Putamen (tissue), 1 donor: ENCODE results near the gene DNAJB13.

ENCODE experiments used
- DNase-seq: peaks from one replicate; pipeline ENCODE4 v3.0.0-alpha.2; 2016; ENCODE audit warnings: low spot score

The DNAJB13 gene

GRCh38 chr11:73951797-73952196, 971 bp downstream of the DNAJB13 start:
- no peak for DNase-seq

DNA sequence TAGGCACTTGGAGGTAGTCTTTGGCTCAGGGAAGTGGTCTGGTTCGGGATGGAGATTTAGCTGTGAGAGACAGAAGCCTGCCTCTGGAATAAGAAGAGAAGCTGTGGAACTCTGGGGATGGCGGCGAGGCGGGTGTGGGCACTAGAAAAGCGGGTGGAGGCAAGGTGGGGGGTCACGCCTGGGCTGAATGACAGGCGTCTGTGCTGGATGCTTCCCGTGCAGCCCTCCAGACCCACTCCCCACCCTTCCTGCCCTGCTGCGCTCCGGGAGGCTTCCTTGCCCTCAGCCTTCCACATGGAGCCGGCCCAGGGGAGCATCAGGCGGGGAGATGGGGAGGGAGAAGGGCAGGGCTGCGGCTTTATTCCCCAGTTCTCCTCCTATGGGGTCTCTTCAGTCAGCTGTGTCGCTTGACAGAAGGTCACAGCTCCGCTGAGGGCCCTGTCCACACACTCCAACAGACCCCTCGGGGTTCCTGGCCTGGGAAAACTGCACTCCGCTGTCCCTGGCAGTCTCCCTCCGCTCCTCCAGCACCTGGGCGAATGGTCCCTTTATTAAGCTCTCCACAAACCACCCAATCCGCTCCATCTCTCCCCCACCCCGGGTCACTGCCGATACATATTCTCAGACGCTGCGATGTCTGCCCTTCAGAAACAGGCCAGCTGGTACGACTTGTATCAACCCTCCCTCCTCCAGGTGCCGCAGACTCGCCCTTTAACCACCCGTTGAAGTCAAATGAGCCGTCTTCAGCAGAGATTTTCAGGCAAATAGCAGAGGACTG, 6.2 kb downstream of the DNAJB13 start:
- no peak for DNase-seq

- DNase-seq, result no peak
Measured at GRCh38 chr11:73957654-73958361, 7.0 kb downstream of the DNAJB13 start.

GRCh38 chr11:73958521-73959141, 7.8 kb downstream of the DNAJB13 start:
- DNase-seq, result no peak

- DNase-seq, result peak; percentile 25
Measured at GRCh38 chr11:73961321-73961720, 10.5 kb downstream of the DNAJB13 start.

GRCh38 chr11:73962101-73962705, 11.4 kb downstream of the DNAJB13 start:
- peak; percentile 69 for DNase-seq

DNA sequence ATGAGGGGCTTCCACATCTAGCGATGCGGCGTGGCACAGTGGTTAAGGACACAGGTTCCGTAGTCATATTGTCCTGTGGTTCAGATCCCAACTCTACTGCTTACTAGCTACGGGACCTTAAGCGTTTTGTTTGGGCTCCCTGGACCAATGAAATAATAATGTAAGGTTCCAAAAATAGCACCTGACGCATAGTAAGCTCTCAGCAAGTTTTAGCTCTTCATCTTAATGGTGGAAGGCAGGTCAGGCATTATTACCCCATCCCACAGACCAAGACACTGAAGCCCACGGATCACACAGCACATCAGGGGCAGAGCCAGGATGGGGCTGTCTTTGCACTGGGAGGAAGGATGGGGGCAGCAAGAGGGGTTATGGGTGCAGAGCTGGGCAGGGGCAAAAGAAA, 13.0 kb downstream of the DNAJB13 start:
- DNase-seq, result no peak

DNA sequence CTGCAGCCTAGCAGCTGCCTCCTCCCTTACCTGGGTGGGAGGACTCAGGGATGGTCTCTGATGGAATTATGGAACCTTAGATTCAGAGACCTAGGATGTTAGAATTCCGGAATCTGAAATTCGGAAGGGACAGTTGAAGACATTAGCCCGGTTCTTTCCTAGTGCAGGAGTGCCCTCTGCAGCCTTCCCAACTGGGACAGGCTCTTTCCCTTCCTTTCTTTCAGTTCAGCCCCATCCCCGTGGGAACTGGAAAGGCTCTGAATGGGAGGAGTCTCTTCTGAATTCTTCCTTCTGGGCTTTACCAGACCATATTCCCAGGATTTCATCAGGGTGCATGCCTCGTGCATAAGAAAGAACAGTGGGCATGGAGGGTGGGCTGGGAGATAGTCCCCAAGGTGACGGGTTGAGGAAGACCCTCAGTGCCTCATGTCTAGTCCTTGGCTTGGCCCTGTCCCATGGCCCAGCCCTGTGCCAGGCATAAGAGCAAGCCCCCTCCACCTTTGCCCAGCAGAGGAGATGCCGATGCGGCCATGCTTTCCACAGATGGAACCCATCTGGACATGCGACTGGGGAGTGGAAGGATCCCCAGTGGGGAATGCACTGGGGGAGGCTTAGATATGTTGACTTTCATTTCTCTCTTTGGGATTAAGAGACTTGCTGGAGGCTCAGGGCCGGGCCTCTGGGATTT, 14.4 kb downstream of the DNAJB13 start:
- DNase-seq, result no peak

DNA sequence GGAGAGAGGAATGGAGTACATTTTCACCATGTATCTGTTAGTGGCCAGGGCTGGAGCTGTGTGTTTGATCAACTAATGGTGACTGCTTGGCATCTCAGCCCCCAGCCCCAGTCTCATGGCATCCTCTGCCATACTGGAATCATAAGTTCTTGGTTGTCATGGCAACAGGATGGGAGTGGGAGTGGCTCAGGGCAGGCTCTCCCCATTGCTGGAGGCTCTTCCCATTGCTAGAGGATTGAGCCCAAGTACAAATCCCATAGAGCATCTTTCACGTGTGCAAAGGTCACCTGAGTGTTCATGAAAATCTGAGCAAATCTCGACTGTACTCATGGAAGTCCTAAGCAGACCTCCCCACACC, 14.9 kb downstream of the DNAJB13 start:
- DNase-seq, result no peak

DNA sequence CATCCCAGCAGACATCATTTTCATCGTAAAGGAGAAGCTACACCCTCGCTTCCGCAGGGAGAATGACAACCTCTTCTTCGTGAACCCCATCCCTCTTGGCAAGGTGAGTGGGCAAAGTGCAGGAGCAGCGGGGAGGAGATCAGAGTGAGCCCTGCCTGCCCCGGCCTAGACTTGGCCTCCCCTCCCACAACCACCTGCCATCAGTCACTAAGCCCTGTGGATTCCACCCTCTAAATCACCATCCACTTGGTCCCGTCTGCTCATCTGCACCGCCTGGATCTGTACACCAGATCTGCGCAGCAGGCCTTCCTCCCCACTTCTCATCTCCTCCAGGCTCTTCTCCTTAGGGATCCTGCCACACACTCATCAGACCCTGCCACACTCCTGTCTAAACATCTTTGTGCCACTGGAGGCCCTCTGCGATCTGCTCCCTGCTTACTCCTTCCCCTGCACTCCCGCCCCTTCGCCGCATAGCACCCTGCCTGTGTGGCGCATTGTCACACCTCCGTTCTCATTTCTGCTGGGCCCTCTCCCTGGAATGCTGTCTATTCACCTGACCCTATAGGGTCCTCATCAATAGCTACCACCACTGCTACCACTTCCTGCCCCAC, 17.6 kb downstream of the DNAJB13 start:
- no peak for DNase-seq

DNA sequence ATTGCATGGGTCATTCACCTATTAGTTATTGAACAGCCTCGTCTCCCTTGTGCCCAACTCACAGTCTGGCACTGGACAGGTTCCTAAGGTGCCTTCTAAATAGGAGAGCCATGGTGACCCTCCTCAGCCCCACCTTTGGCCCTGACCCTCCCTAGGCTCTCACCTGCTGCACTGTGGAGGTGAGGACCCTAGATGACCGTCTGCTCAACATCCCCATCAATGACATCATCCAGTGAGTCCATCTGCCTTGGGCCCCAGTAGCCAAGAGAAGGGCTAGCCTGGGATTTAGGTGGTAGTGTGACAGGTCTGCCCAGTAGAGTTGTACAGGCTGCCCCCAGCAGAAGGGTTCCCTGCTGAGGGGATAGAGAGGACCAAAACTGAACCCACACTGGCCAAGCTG, 18.3 kb downstream of the DNAJB13 start:
- DNase-seq, result no peak

GRCh38 chr11:73969991-73970800, 19.4 kb downstream of the DNAJB13 start:
- DNase-seq, result no peak

- no peak for DNase-seq
Measured at GRCh38 chr11:73971175-73971719, 20.4 kb downstream of the DNAJB13 start.

- DNase-seq, result no peak
Measured at GRCh38 chr11:73972187-73972586, 21.4 kb downstream of the DNAJB13 start.

- DNase-seq, result no peak
Measured at GRCh38 chr11:73972620-73973449, 22.0 kb downstream of the DNAJB13 start.

GRCh38 chr11:73974604-73975478, 24.0 kb downstream of the DNAJB13 start:
- DNase-seq, result no peak

GRCh38 chr11:73975479-73975757, 24.6 kb downstream of the DNAJB13 start:
- no peak for DNase-seq

- no peak for DNase-seq
Measured at GRCh38 chr11:73976451-73977151, 25.8 kb downstream of the DNAJB13 start.
